CD14-positive monocyte (primary cell): ENCODE results near the gene PELI2. TPM values are rescaled to one million over a fixed set of nuclear protein-coding genes. Genes with fewer than 3 reads are reported as not detected.

Source experiments
- DNase-seq, 3 donors: peaks; one replicate each; pipeline ENCODE4 v3.0.0-alpha.2; 2011 to 2022
- H2AFZ ChIP-seq: 2 replicates; pipeline ENCODE4 v1.6.0; 2012; ENCODE audit warnings: mild to moderate bottlenecking, low read depth, low read length, inconsistent platforms; ENCODE audit not compliant: insufficient read depth, poor library complexity, severe bottlenecking
- H3K27ac ChIP-seq, 2 donors: 1 replicate in 1 of 2; 2 replicates in 1 of 2; pipeline ENCODE4 v1.5.1; 2012 to 2013; ENCODE audit warnings: low read length in 2 of 2, control low read depth in 1 of 2, inconsistent platforms in 1 of 2, low read depth in 1 of 2, mild to moderate bottlenecking in 1 of 2
- H3K27me3 ChIP-seq, 2 donors: one replicate each; pipeline versions ENCODE4 v1.6.0 to v1.6.1; 2011 to 2013; ENCODE audit warnings: low read length in 2 of 2; ENCODE audit not compliant: control insufficient read depth in 2 of 2, insufficient read depth in 2 of 2
- H3K36me3 ChIP-seq, 2 donors: replicated peaks in 1 of 2; 1 replicate in 1 of 2; 2 replicates in 1 of 2; pipeline versions ENCODE4 v1.5.1 to v1.6.1; 2012 to 2013; ENCODE audit warnings: low read length in 2 of 2, control low read depth in 1 of 2, inconsistent platforms in 1 of 2, mild to moderate bottlenecking in 1 of 2; ENCODE audit not compliant: insufficient read depth in 2 of 2, control insufficient read depth in 1 of 2
- H3K4me1 ChIP-seq, 2 donors: 1 replicate in 1 of 2; 2 replicates in 1 of 2; pipeline versions ENCODE4 v1.5.1 to v1.6.1; 2012 to 2013; ENCODE audit warnings: low read length in 2 of 2, control low read depth in 1 of 2, inconsistent platforms in 1 of 2, mild to moderate bottlenecking in 1 of 2, moderate library complexity in 1 of 2; ENCODE audit not compliant: insufficient read depth in 2 of 2, control insufficient read depth in 1 of 2
- H3K4me2 ChIP-seq: replicated peaks from 2 replicates; pipeline ENCODE3; 2012; ENCODE audit warnings: low read length, moderate library complexity, mild to moderate bottlenecking; ENCODE audit not compliant: poor library complexity, severe bottlenecking; ENCODE audit errors: extremely low read depth
- H3K4me3 ChIP-seq, 3 experiments: fragments of 200-600 bp in 1 of 3; sonication (generic) in 1 of 3; replicated peaks in 1 of 3; 1 replicate in 2 of 3; 2 replicates in 1 of 3; pipeline ENCODE4 v1.5.1; 2011 to 2013; ENCODE audit warnings: low read length in 3 of 3, mild to moderate bottlenecking in 3 of 3, control low read depth in 2 of 3, low read depth in 2 of 3, inconsistent platforms in 1 of 3, moderate library complexity in 1 of 3
- H3K79me2 ChIP-seq: 2 replicates; pipeline ENCODE4 v1.6.0; 2012; ENCODE audit warnings: mild to moderate bottlenecking, control low read depth, inconsistent platforms, low read length, moderate library complexity; ENCODE audit not compliant: insufficient read depth
- H3K9ac ChIP-seq: 2 replicates; pipeline ENCODE4 v1.6.0; 2017; ENCODE audit warnings: low read length, mild to moderate bottlenecking; ENCODE audit not compliant: insufficient read depth, poor library complexity, severe bottlenecking
- H3K9me3 ChIP-seq, 2 donors: replicated peaks in 1 of 2; 1 replicate in 1 of 2; 2 replicates in 1 of 2; pipeline versions ENCODE4 v1.5.1 to v1.6.1; 2012 to 2013; ENCODE audit warnings: low read length in 2 of 2, control low read depth in 1 of 2; ENCODE audit not compliant: control insufficient read depth in 1 of 2, insufficient read depth in 1 of 2
- H4K20me1 ChIP-seq: 2 replicates; pipeline ENCODE4 v1.6.0; 2012; ENCODE audit warnings: mild to moderate bottlenecking, low read length, control low read depth, moderate library complexity; ENCODE audit not compliant: insufficient read depth
- H3K27ac Mint-ChIP-seq, 7 donors: one replicate each; pipeline ENCODE4 v1.8.0; 2020; ENCODE audit warnings: mild to moderate bottlenecking in 7 of 7, mixed read lengths in 7 of 7, moderate library complexity in 6 of 7, inconsistent platforms in 2 of 7
- H3K27me3 Mint-ChIP-seq, 3 donors: one replicate each; pipeline ENCODE4 v1.8.0; 2021 to 2022; ENCODE audit warnings: low read depth in 3 of 3, mild to moderate bottlenecking in 3 of 3, mixed read lengths in 3 of 3, moderate library complexity in 3 of 3, inconsistent platforms in 1 of 3
- H3K36me3 Mint-ChIP-seq, 2 donors: one replicate each; pipeline ENCODE4 v1.8.0; 2020; ENCODE audit warnings: mixed read lengths in 2 of 2, inconsistent platforms in 1 of 2, mild to moderate bottlenecking in 1 of 2
- H3K4me1 Mint-ChIP-seq: one replicate; pipeline ENCODE4 v1.8.0; 2020; ENCODE audit warnings: mild to moderate bottlenecking, mixed read lengths
- H3K4me3 Mint-ChIP-seq, 2 donors: one replicate each; pipeline ENCODE4 v1.8.0; 2020; ENCODE audit warnings: mild to moderate bottlenecking in 2 of 2, mixed read lengths in 2 of 2, moderate library complexity in 1 of 2
- H3K9me3 Mint-ChIP-seq, 7 donors: one replicate each; pipeline ENCODE4 v1.8.0; 2020 to 2022; ENCODE audit warnings: mixed read lengths in 7 of 7, mild to moderate bottlenecking in 6 of 7, moderate library complexity in 6 of 7, inconsistent platforms in 2 of 7
- CTCF ChIP-seq: fragments of 200-600 bp; IDR thresholded peaks from one replicate; pipeline ENCODE4 v1.8.0; 2022; ENCODE audit warnings: antibody characterized with exemption, mild to moderate bottlenecking
- WGBS: methylation state at CpG from one replicate; pipeline ENCODE4 v1.1.5; 2013; ENCODE audit warnings: missing lambda C conversion rate; ENCODE audit not compliant: insufficient coverage; 5-methylcytosine and 5-hydroxymethylcytosine counted together
- intact Hi-C, 2 donors: fragments of 100-400 bp; cut with micrococcal nuclease; formaldehyde crosslinking; loops; one replicate each; pipeline versions ENCODE4 v1.15.0 to v1.15.1; 2023
- polyA plus RNA-seq, 3 donors: library from polyadenylated mRNA; depleted of rRNA in 1 of 3; unstranded in 2 of 3; stranded (reverse) in 1 of 3; fragments of 300-500 nt in 2 of 3; fragments of >200 nt in 1 of 3; fragmentation: Illumina TruSeq in 2 of 3; gene quantifications; 1 replicate in 2 of 3; 2 replicates in 1 of 3; pipeline ENCODE4 v1.2.3, GENCODE V29; 2012 to 2021

The PELI2 gene
- polyA plus RNA-seq, 3 donors: 10.1 to 35.8 (median 12.5) TPM

GRCh38 chr14:56137849-56138248, 19.6 kb downstream of the PELI2 start:
- H3K27me3 ChIP-seq: no peaks in the 10 kb centered on the region
- H3K9me3 Mint-ChIP-seq: no peaks in the 10 kb centered on the region
- H3K27ac Mint-ChIP-seq: peak overlapping the region in 6 of 7 donors; percentile 38 to 79 (median 73)
- H3K27ac ChIP-seq: peak overlapping the region; percentile 22 to 59
- DNase-seq: no peak
- peak overlapping the region; percentile 57 for H3K4me2 ChIP-seq
- H3K36me3 ChIP-seq: no peaks in the 10 kb centered on the region
- peak overlapping the region; percentile 11 for H3K9ac ChIP-seq
- H4K20me1 ChIP-seq: peaks cover 100% of the 10 kb centered on the region
- peaks cover 0 to 6% of the 10 kb centered on the region in 2 donors for H3K36me3 Mint-ChIP-seq
- H2AFZ ChIP-seq: no peak overlapping the region
- intact Hi-C loops: no loop called here
- no peaks in the 10 kb centered on the region for H3K27me3 Mint-ChIP-seq
- H3K79me2 ChIP-seq: peaks cover 100% of the 10 kb centered on the region
- WGBS: 83% methylated on average over 3 of the region's 9 CpGs
- H3K4me3 Mint-ChIP-seq: peak overlapping the region in 1 of 2 donors; percentile 67
- no peak for TF ChIP-seq CTCF
- H3K4me3 ChIP-seq: peak overlapping the region in 1 of 3 experiments; percentile 46
- peaks cover 67% of the 10 kb centered on the region for H3K4me1 Mint-ChIP-seq
- no peaks in the 10 kb centered on the region for H3K9me3 ChIP-seq
- H3K4me1 ChIP-seq: peaks cover 31 to 39% of the 10 kb centered on the region in 2 donors

DNA sequence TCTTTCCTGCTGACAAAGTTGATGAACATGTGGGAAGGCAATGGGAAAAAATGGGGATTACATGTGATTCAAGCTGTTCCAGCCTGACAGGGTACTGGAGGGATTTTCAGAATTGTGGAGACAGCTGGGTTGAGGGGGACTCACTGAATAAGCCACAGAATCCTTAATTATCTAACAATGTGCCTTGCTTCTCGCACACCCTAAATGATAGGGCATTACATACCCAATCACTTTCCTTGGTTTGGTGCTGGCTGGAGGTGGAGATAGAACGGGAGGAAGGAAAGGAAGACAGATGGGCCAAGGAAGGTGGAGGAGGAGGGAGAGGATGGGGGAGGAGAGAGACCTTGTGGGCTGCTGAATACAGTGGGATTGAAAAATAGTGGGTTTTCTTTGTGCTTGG, 20.7 kb downstream of the PELI2 start:
- no peaks in the 10 kb centered on the region for H3K9me3 Mint-ChIP-seq
- peak overlapping the region in 3 of 7 donors; percentile 49 to 72 (median 50) for H3K27ac Mint-ChIP-seq
- H3K4me1 Mint-ChIP-seq: peaks cover 64% of the 10 kb centered on the region
- no peak for DNase-seq
- no peak for TF ChIP-seq CTCF
- H3K4me3 Mint-ChIP-seq: no peak overlapping the region
- H3K4me1 ChIP-seq: peaks cover 31 to 39% of the 10 kb centered on the region in 2 donors
- no peaks in the 10 kb centered on the region for H3K27me3 Mint-ChIP-seq
- H4K20me1 ChIP-seq: peaks cover 100% of the 10 kb centered on the region
- WGBS: 17% methylated on average over 1 of the region's 2 CpGs
- intact Hi-C loops: no loop called here
- no peaks in the 10 kb centered on the region for H3K36me3 ChIP-seq
- no peak overlapping the region for H3K4me3 ChIP-seq
- H3K9me3 ChIP-seq: no peaks in the 10 kb centered on the region
- H3K4me2 ChIP-seq: no peak overlapping the region
- H3K27me3 ChIP-seq: no peaks in the 10 kb centered on the region
- peaks cover 0 to 6% of the 10 kb centered on the region in 2 donors for H3K36me3 Mint-ChIP-seq
- no peak overlapping the region for H2AFZ ChIP-seq
- H3K9ac ChIP-seq: no peak overlapping the region
- H3K27ac ChIP-seq: no peak overlapping the region
- H3K79me2 ChIP-seq: peaks cover 100% of the 10 kb centered on the region
